ENCODE data around the gene CORO7. TPM values are rescaled to one million over a fixed set of nuclear protein-coding genes. Genes with fewer than 3 reads are reported as not detected.

Gene CORO7
- 31.5 and 32.7 TPM in 2 replicates for total RNA-seq

GRCh38 chr16:4416200-4417032 lies at the start of gene CORO7:
Gene CORO7 (minus strand): TSS chr16:4416596. CDS start chr16:4416518, 78 bp downstream.

GRCh38 chr16:4425378-4426020 lies 9.1 kb upstream of the CORO7 start, which contains the start of gene DNAJA3:
Gene DNAJA3 (plus strand): TSS chr16:4425868. CDS start chr16:4425882, 14 bp downstream.

GRCh38 chr16:4371357-4372000 lies 44.9 kb downstream of the CORO7 start, which contains the start of gene VASN:
Gene VASN (plus strand): TSS chr16:4371848. CDS start chr16:4380878, 9,030 bp downstream.

GRCh38 chr16:4350787-4351659 lies 65.4 kb downstream of the CORO7 start, which contains the start of gene PAM16:
Gene PAM16 (minus strand): TSS chr16:4351321. CDS start chr16:4351234, 87 bp downstream.

GRCh38 chr16:4315186-4316107 lies 100.9 kb downstream of the CORO7 start, which contains the start of gene GLIS2:
Gene GLIS2 (plus strand): TSS chr16:4316067. CDS start chr16:4332281, 16,214 bp downstream.

Other genes with a start within 250 kb of the CORO7 start
- gene SRL, start 174.5 kb downstream of the CORO7 start, total RNA-seq: under 0.01 and 0.15 TPM in 2 replicates
- 6.8 and 8.8 TPM in 2 replicates for gene TFAP4, start 143.6 kb downstream of the CORO7 start, total RNA-seq
- gene GLIS2, start 100.5 kb downstream of the CORO7 start, total RNA-seq: 0.91 and 1.3 TPM in 2 replicates
- 27.4 and 28.3 TPM in 2 replicates for gene PAM16, start 65.3 kb downstream of the CORO7 start, total RNA-seq
- gene VASN, start 44.7 kb downstream of the CORO7 start, total RNA-seq: 0.32 and 1.2 TPM in 2 replicates
- gene DNAJA3, start 9.3 kb upstream of the CORO7 start, total RNA-seq: 39.0 and 57.8 TPM in 2 replicates
- gene NMRAL1, start 58.0 kb upstream of the CORO7 start, total RNA-seq: 57.0 and 85.4 TPM in 2 replicates
- 118 and 179 TPM in 2 replicates for gene HMOX2, start 59.8 kb upstream of the CORO7 start, total RNA-seq
- gene CDIP1, start 122.2 kb upstream of the CORO7 start, total RNA-seq: 7.9 and 9.1 TPM in 2 replicates
- not detected in 2 replicates for gene C16orf96, start 139.7 kb upstream of the CORO7 start, total RNA-seq
- gene UBALD1, start 198.3 kb upstream of the CORO7 start, total RNA-seq: 3.6 and 9.4 TPM in 2 replicates
- gene MGRN1, start 208.2 kb upstream of the CORO7 start, total RNA-seq: 16.2 and 17.8 TPM in 2 replicates